ENCODE data around the gene CSK.

The CSK gene

GRCh38 chr15:74777769-74778598 is 3.9 kb upstream of the CSK start:
- no peak for TF ChIP-seq ZFX (IDR thresholded peaks at IDR 0.05)
- TF ChIP-seq CTCF (conservative IDR thresholded peaks at IDR 0.05) = no peak
- H3K27ac ChIP-seq = peak overlapping the region; percentile 54

- H3K27ac ChIP-seq = peak overlapping the region; percentile 54
- TF ChIP-seq ZFX (IDR thresholded peaks at IDR 0.05) = no peak
- TF ChIP-seq CTCF (conservative IDR thresholded peaks at IDR 0.05) = no peak
These were observed 3.3 kb upstream of the CSK start for GRCh38 chr15:74778599-74778970.

GRCh38 chr15:74779162-74779648 is 2.7 kb upstream of the CSK start:
- H3K27ac ChIP-seq = peak overlapping the region; percentile 54
- TF ChIP-seq ZFX (IDR thresholded peaks at IDR 0.05) (no peak), CTCF (conservative IDR thresholded peaks at IDR 0.05) (no peak)

- H3K27ac ChIP-seq = no peak overlapping the region; the same call in 1 of the 2 replicates
- no peak for TF ChIP-seq ZFX (IDR thresholded peaks at IDR 0.05)
These were observed 1.1 kb upstream of the CSK start for GRCh38 chr15:74780523-74781430.

- 0 out of 2 replicates have a peak, but pooled peaks have one; percentile 61 for TF ChIP-seq ZFX (IDR thresholded peaks at IDR 0.05)
- TF ChIP-seq CTCF (conservative IDR thresholded peaks at IDR 0.05) = no peak
- H3K27ac ChIP-seq = peak overlapping the region; percentile 84
These were observed 585 bp downstream of the CSK start for GRCh38 chr15:74782259-74783071.

- TF ChIP-seq CTCF (conservative IDR thresholded peaks at IDR 0.05) = no peak
- TF ChIP-seq ZFX (IDR thresholded peaks at IDR 0.05) = no peak
- H3K27ac ChIP-seq = peak overlapping the region; percentile 84
These were observed 1.4 kb downstream of the CSK start for GRCh38 chr15:74783072-74783807.

GRCh38 chr15:74783808-74784175 is 1.9 kb downstream of the CSK start:
- peak overlapping the region; percentile 84 for H3K27ac ChIP-seq
- TF ChIP-seq ZFX (IDR thresholded peaks at IDR 0.05) = no peak
- no peak for TF ChIP-seq CTCF (conservative IDR thresholded peaks at IDR 0.05)
